Activated CD4-positive, alpha-beta memory T cell treated with anti-CD3 and anti-CD28 coated beads, Interleukin-2, amount 10 ng/mL, durations not matched to agents 7 days and 5 days (primary cell): Measurements from ENCODE around the gene CHRD. TPM values are rescaled to one million over a fixed set of nuclear protein-coding genes. Genes with fewer than 3 reads are reported as not detected.
"Not testable (repeated sequence)": the region's sequence is repeated elsewhere in the genome, so short reads cannot be mapped to it uniquely, and the experiment has no call there.

Experiments used
- CTCF ChIA-PET: fragments of 350-600 bp; sonication (Branson Sonifier 250); formaldehyde crosslinking; loops from one replicate; lab custom pipeline; 2021; ENCODE audit warnings: antibody characterized with exemption, inconsistent platforms; lab: Charles Lee
- POLR2A ChIA-PET: fragments of 350-600 bp; sonication (Branson Sonifier 250); formaldehyde crosslinking; loops from one replicate; lab custom pipeline; 2021; ENCODE audit warnings: antibody characterized with exemption; lab: Charles Lee
- DNase-seq: peaks from one replicate; pipeline ENCODE4 v3.0.0-alpha.2; 2020
- H3K27ac Mint-ChIP-seq: one replicate; pipeline ENCODE4 v1.8.0; 2021; ENCODE audit warnings: mild to moderate bottlenecking, mixed read lengths
- H3K27me3 Mint-ChIP-seq: one replicate; pipeline ENCODE4 v1.8.0; 2021; ENCODE audit warnings: mixed read lengths
- H3K36me3 Mint-ChIP-seq: one replicate; pipeline ENCODE4 v1.8.0; 2021; ENCODE audit warnings: low read depth, mixed read lengths
- H3K4me1 Mint-ChIP-seq: one replicate; pipeline ENCODE4 v1.8.0; 2021; ENCODE audit warnings: mixed read lengths
- H3K4me3 Mint-ChIP-seq: one replicate; pipeline ENCODE4 v1.8.0; 2021; ENCODE audit warnings: mild to moderate bottlenecking, mixed read lengths
- H3K9me3 Mint-ChIP-seq: one replicate; pipeline ENCODE4 v1.8.0; 2021; ENCODE audit warnings: mixed read lengths
- total RNA-seq, 2 experiments: library from RNA; stranded (reverse); gene quantifications; one replicate each; pipeline ENCODE4 v1.2.3, GENCODE V29; 2021

Gene CHRD
- total RNA-seq, 2 experiments from 2014 or later, result not detected

GRCh38 chr3:184423561-184423960 lies 43.7 kb downstream of the CHRD start:
- ChIA-PET POLR2A (no interaction called here), CTCF (interaction anchor here (0.5 to 1.1 kb wide), 3 partner anchors 10 to 77 kb away, joined by 3 to 4 read pairs (median 3); no protein-coding TSS in a partner anchor)
- Mint-ChIP-seq H3K9me3 (no peaks in the 10 kb centered on the region), H3K27ac (no peak overlapping the region), H3K27me3 (peaks cover 14% of the 10 kb centered on the region), H3K4me3 (no peak overlapping the region), H3K4me1 (no peaks in the 10 kb centered on the region), H3K36me3 (no peaks in the 10 kb centered on the region)
- DNase-seq, result no peak

- Mint-ChIP-seq H3K9me3 (no peaks in the 10 kb centered on the region), H3K4me3 (no peak overlapping the region), H3K36me3 (no peaks in the 10 kb centered on the region), H3K27ac (no peak overlapping the region), H3K27me3 (peaks cover 17% of the 10 kb centered on the region), H3K4me1 (no peaks in the 10 kb centered on the region)
- no peak for DNase-seq
- ChIA-PET POLR2A (no interaction called here), CTCF (no interaction called here)
Observed at GRCh38 chr3:184426691-184427141, 46.9 kb downstream of the CHRD start.

- H3K4me3 Mint-ChIP-seq, result no peak overlapping the region
- H3K4me1 Mint-ChIP-seq, result no peaks in the 10 kb centered on the region
- H3K27me3 Mint-ChIP-seq, result peaks cover 11% of the 10 kb centered on the region
- no peak overlapping the region for H3K27ac Mint-ChIP-seq
- no peak for DNase-seq
- no peaks in the 10 kb centered on the region for H3K36me3 Mint-ChIP-seq
- POLR2A ChIA-PET, result no interaction called here
- CTCF ChIA-PET, result no interaction called here
- H3K9me3 Mint-ChIP-seq, result no peaks in the 10 kb centered on the region
Observed at GRCh38 chr3:184428561-184429175, 48.8 kb downstream of the CHRD start.

- ChIA-PET CTCF (no interaction called here), POLR2A (no interaction called here)
- no peaks in the 10 kb centered on the region for H3K36me3 Mint-ChIP-seq
- H3K4me1 Mint-ChIP-seq, result no peaks in the 10 kb centered on the region
- H3K27ac Mint-ChIP-seq, result no peak overlapping the region
- no peaks in the 10 kb centered on the region for H3K9me3 Mint-ChIP-seq
- peaks cover 12% of the 10 kb centered on the region for H3K27me3 Mint-ChIP-seq
- H3K4me3 Mint-ChIP-seq, result no peak overlapping the region
- no peak for DNase-seq
Observed at GRCh38 chr3:184429786-184430185, 49.9 kb downstream of the CHRD start.

- CTCF ChIA-PET, result interaction anchor here (1.0 kb wide), 1 partner anchor 13 kb away, joined by 3 read pairs; no protein-coding TSS in a partner anchor
- H3K4me1 Mint-ChIP-seq, result no peaks in the 10 kb centered on the region
- no peaks in the 10 kb centered on the region for H3K9me3 Mint-ChIP-seq
- H3K27ac Mint-ChIP-seq, result no peak overlapping the region
- POLR2A ChIA-PET, result no interaction called here
- DNase-seq, result no peak
- H3K36me3 Mint-ChIP-seq, result no peaks in the 10 kb centered on the region
- H3K4me3 Mint-ChIP-seq, result no peak overlapping the region
- peaks cover 15% of the 10 kb centered on the region for H3K27me3 Mint-ChIP-seq
Observed at GRCh38 chr3:184430940-184431339, 51.1 kb downstream of the CHRD start.

GRCh38 chr3:184433178-184433577 lies 53.3 kb downstream of the CHRD start:
- H3K27ac Mint-ChIP-seq, H3K4me1 Mint-ChIP-seq, H3K4me3 Mint-ChIP-seq, H3K9me3 Mint-ChIP-seq, DNase-seq, H3K36me3 Mint-ChIP-seq: not testable (repeated sequence)
- POLR2A ChIA-PET, result interaction anchor here (0.6 kb wide), 1 partner anchor 92 kb away, joined by 3 read pairs; no protein-coding TSS in a partner anchor
- H3K27me3 Mint-ChIP-seq, result peaks cover 22% of the 10 kb centered on the region
- CTCF ChIA-PET, result interaction anchor here (1.5 kb wide), 1 partner anchor 11 kb away, joined by 4 read pairs; no protein-coding TSS in a partner anchor

- no peak for DNase-seq
- H3K27ac Mint-ChIP-seq, result no peak overlapping the region
- peaks cover 3% of the 10 kb centered on the region for H3K9me3 Mint-ChIP-seq
- no peaks in the 10 kb centered on the region for H3K4me1 Mint-ChIP-seq
- ChIA-PET POLR2A (no interaction called here), CTCF (no interaction called here)
- H3K4me3 Mint-ChIP-seq, result no peak overlapping the region
- H3K36me3 Mint-ChIP-seq, result no peaks in the 10 kb centered on the region
- H3K27me3 Mint-ChIP-seq, result peaks cover 18% of the 10 kb centered on the region
Observed at GRCh38 chr3:184439096-184439495, 59.2 kb downstream of the CHRD start.

Other genes starting within 250 kb of the CHRD start
- 10 to 100 TPM; 45.9 to 47.8 TPM for gene EIF2B5, start 244.7 kb upstream of the CHRD start, total RNA-seq
- 10 to 100 TPM; 33.2 to 40.7 TPM for gene DVL3, start 224.7 kb upstream of the CHRD start, total RNA-seq
- gene AP2M1, start 205.2 kb upstream of the CHRD start, total RNA-seq, result 100 to 1,000 TPM; 206 to 218 TPM
- 10 to 100 TPM; 53.7 to 60.1 TPM for gene ABCF3, start 193.9 kb upstream of the CHRD start, total RNA-seq
- not detected for gene VWA5B2, start 150.5 kb upstream of the CHRD start, total RNA-seq
- gene ALG3, start 131.1 kb upstream of the CHRD start, total RNA-seq, result 10 to 100 TPM; 33.3 to 35.3 TPM
- 1 to 10 TPM; 3.1 to 3.8 TPM for gene EEF1AKMT4, start 130.4 kb upstream of the CHRD start, total RNA-seq
- under 1 TPM in 1 of 2 experiments, not detected in 1; 0.23 TPM for gene CAMK2N2, start 118.5 kb upstream of the CHRD start, total RNA-seq
- not detected for gene ECE2, start 104.0 kb upstream of the CHRD start, total RNA-seq
- 100 to 1,000 TPM; 177 TPM for gene PSMD2, start 80.8 kb upstream of the CHRD start, total RNA-seq
- 100 to 1,000 TPM; 259 to 266 TPM for gene EIF4G1, start 65.4 kb upstream of the CHRD start, total RNA-seq
- gene FAM131A, start 42.5 kb upstream of the CHRD start, total RNA-seq, result 1 to 10 TPM; 6.5 to 8.7 TPM
- gene CLCN2, start 18.4 kb upstream of the CHRD start, total RNA-seq, result 1 to 10 TPM; 3.6 to 4.9 TPM
- 10 to 100 TPM; 73.9 to 79.3 TPM for gene POLR2H, start 18.3 kb upstream of the CHRD start, total RNA-seq
- gene THPO, start 1.8 kb upstream of the CHRD start, total RNA-seq, result not detected
- under 1 TPM; 0.20 to 0.71 TPM for gene EPHB3, start 181.7 kb downstream of the CHRD start, total RNA-seq